HG02970 (cell line): Measurements from ENCODE around the gene RNF40.

Experiments
- ATAC-seq: cut with Tn5 transposase; IDR thresholded peaks from one replicate; pipeline ENCODE4 v1.9.1; 2021; ENCODE audit warnings: mild to moderate bottlenecking, moderate library complexity, moderate number of reproducible peaks; ENCODE audit not compliant: unreplicated experiment, low FRiP score

The RNF40 gene

DNA sequence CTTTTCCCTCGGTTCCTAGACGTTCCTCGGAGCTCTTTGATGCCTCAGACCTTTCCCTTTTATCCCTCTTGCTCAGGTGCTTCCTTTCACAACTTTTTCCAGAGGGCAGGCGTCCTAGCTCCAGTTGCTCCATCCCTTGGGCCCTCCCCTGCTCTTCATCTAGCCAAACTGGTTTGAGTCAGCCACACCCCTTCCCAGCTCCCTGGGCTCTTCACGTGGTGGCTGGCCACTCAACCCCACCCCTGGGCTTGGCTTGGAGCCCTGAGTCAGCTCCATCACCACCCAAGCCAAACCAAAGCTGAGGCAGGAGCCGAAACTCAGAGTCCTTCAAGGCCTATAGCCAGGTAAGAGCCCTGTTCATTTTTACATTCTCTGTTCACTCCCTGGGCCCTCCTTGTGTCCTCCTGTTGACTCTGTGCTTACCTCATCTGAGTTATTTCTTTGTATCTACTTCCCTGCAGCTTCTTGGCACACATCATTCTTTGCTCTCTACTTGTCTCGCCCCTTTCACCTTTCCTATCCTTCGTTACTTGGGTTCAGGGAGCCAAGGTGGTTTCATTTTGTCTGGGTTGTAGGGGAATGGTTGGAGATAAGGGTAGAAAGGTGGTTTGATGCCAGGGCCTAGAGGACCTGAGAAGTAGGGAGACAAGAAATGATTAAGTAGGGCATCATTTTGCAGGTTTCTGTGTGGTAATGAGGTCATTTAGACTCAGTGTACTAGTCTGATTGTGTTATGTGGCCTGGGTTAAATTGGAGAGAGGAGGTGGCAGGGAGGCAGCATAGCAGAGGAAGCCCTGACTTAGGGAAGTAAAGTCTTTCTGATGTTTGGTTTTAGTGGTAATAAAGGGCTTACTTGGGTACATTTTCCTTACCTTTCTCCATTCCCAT, 21.5 kb upstream of the RNF40 start:
- no peak for ATAC-seq

DNA sequence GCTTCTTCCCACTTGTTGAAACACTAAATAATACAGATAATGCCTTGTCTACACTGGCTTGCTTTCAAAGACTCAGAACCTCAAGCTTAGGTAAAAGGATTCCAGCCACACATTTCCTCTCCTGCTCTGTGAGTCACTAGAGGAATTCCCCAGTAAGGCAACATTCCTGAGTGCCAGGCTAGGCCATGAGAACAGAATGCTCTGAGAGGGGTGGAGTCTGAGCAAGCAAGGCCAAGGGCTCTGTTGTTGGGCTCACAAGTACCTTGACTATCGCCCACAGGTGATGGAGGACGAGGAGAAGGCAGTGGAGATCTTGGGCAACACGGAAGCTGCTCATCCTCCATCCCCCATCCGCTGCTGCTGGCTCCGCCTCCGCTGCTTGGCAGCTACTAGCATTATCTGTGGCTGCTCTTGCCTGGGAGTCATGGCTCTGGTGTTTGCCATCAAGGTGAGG, 20.6 kb upstream of the RNF40 start:
- no peak for ATAC-seq

DNA sequence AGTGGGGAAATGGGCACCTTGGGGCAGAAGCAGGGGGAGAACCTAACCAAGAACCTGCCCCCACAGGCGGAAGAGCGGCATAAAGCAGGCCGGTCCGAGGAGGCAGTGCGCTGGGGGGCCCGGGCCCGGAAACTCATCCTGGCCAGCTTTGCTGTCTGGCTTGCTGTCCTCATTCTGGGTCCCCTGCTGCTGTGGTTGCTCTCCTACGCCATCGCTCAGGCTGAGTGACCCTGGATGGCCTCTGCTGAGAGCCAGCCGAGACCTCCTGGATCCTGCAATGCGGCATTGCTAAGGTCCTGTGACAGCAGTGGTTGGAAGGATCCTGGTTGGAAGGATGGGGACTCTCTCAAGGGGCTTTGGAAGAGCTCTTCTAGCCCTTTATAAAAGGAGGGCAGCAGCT, 18.4 kb upstream of the RNF40 start:
- no peak for ATAC-seq

GRCh38 chr16:30744183-30744582, 17.9 kb upstream of the RNF40 start:
- no peak for ATAC-seq

DNA sequence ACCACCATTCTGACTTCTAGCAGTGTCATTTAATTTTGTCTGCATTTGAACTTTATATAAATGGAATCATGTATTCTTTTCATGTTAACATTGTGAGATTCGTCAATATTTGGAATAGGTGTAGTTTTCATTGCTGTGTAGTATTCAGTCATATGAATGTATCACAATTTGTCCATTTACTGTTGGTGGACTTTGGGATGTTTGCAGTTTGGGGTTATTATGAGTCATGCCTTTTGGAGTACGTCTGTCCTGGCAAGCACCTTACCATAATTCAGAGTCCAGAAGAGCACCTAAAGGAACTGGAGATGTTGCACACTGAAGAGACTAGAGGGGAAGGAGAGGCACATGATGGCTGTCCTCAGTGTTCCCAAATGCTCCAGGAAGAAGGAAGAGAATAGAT, 17.0 kb upstream of the RNF40 start:
- no peak for ATAC-seq

GRCh38 chr16:30746638-30747175, 15.4 kb upstream of the RNF40 start:
- ATAC-seq: no peak

- no peak for ATAC-seq
Measured at GRCh38 chr16:30747331-30747730, 14.8 kb upstream of the RNF40 start.

- ATAC-seq: peak; percentile 94
Measured at GRCh38 chr16:30747799-30748633, 14.1 kb upstream of the RNF40 start, which contains the start of gene PHKG2. TSS of gene PHKG2 (plus strand) at chr16:30748425. CDS start at chr16:30748821, 396 bp downstream.

GRCh38 chr16:30748634-30749445, 13.3 kb upstream of the RNF40 start:
- ATAC-seq: no peak

GRCh38 chr16:30750201-30750600, 11.9 kb upstream of the RNF40 start:
- ATAC-seq: no peak

DNA sequence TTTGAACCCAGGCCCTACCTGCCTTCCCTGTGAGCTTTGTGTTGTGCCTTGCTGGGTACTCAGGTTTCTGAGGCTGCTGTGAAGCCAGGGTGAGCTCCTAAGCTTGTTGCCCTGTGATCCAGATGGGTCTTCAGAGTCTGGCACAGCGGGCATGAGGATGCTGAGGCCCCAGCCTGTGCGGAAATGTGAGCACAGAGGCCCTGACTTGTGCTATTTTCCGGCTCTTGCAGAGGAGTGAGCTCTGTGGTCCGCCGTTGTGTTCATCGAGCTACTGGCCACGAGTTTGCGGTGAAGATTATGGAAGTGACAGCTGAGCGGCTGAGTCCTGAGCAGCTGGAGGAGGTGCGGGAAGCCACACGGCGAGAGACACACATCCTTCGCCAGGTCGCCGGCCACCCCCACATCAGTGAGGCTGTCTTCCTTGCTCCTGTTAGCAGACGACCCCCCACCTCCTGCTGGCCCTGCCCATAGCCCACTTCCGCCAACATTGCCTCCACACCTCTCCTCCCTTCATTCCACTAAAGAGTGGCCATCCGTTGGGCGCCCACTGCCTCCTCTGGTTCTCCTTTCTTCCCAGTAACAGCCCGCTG, 11.2 kb upstream of the RNF40 start:
- ATAC-seq: no peak

DNA sequence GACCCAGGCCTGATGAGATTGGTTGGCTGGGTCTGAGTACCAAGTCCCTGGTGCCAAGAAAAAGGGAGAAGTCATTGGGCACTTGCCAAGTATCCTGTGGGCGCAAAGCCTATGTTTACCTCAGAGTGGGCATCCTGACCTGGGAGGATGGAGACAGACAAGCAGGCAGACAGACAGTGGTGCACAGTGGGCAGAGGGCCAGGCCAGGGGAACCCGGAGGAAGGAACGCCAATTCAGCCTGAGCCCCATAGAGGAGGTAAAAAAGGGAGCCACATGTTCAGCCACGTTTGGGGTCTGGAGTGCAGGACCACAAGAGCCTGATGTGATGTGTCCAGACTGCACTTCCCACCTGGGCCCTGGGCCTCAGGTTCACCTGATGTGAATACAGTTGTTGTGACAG, 8.5 kb upstream of the RNF40 start:
- no peak for ATAC-seq

DNA sequence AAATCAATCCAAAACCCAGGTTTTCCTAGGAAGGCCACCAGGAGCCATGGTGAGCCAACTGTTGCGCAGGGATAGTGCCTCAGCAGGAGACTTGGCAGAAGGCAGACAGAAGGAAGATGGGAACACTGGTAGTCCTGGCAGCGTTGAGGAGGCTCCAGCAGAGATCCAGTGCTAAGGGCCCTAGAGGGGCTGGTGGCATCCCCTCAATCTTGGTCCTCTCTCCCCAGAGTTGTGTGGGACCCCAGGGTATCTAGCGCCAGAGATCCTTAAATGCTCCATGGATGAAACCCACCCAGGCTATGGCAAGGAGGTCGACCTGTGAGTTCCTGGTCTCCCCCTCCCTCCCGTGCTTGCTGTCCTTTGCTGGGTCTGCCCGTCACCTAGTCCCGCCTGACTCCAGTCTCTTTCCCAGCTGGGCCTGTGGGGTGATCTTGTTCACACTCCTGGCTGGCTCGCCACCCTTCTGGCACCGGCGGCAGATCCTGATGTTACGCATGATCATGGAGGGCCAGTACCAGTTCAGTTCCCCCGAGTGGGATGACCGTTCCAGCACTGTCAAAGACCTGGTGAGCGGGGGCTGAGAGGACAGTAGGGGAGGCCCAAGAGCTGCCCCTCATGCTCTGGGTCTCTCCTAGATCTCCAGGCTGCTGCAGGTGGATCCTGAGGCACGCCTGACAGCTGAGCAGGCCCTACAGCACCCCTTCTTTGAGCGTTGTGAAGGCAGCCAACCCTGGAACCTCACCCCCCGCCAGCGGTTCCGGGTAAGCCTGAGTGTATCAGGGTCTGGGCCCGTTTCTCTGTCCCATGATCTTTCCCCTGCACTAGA, 6.0 kb upstream of the RNF40 start:
- no peak for ATAC-seq

GRCh38 chr16:30756781-30757100, 5.4 kb upstream of the RNF40 start:
- ATAC-seq: no peak

DNA sequence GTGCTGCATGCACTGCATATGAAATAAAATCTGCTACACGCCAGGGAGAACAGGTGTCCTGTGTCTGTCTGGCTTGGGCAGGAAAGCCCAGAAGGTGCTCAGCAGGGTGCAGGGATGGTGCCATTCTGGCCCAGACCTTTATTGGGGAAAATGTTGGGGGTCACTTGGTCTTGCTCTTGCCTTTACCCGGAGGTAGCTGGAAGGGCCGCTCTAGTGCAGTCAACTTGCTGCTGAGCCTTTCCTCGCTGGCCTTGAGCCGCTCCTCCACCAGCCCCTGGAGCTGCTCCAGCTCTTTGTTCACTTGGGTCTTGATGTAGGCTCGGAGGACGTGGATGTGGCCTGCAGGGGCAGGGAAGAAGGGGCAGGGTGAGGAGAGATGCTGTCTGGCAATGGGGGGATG, 4.8 kb upstream of the RNF40 start:
- ATAC-seq: no peak

DNA sequence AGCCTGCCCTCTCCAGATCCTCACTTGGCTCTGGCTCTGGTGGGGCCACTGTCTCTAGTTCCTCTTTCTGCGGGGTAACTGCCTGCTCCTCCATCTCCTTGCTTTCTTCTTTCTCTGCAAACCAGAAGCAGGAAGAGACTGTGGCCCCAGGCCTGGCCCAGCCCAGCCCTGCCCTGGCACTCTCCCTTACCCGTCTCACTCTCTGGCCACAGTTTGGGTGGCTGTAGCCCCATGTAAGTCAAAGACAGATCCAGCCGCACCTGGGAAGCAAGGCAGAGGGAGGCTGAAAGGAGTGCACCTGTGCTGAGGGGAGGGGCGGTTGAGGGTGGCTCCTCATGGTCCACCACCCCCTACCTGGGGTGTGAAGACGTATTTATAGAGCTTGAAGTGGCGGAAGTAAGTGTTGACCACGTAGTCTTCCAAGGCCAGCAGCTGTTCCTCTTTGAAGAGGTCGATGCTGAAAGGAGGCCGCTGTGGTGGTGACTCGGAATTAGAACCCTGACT, 3.1 kb upstream of the RNF40 start:
- no peak for ATAC-seq

DNA sequence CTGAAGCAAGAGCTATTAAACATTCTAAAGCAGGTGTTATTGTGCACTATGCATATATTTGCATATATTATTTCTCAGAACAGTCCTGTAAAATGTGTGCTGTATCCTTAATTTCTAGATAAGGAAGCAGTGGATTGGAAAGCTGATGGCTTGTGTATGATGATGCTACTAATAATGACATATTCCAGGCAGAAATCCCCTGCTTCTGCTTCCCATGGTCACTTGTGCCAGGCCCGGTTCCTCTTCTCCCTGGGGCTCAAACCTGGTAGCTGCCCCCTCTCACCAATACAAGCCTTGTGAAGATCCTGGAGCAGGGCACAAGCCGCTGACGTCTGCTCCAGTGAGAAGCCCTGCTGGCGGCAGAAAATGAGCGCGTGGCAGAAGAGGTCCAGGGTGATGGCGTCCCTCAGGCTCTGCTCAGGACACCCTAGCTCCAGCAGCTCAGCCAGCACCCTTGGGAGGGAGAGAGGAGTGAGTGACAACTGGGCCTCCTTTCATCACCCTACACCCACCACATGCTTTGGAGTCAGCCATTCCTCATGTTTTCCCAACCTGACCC, 2.0 kb upstream of the RNF40 start:
- no peak for ATAC-seq

- ATAC-seq: no peak
Measured at GRCh38 chr16:30760577-30761426, 1.3 kb upstream of the RNF40 start.
